Measurements from ENCODE around the gene GADL1.

GRCh38 chr3:30918761-30919160 lies 24.3 kb upstream of the GADL1 start:
- no peak for TF ChIP-seq EZH2 (IDR thresholded peaks at IDR 0.05; ENCODE audit: insufficient read depth, poor library complexity, severe bottlenecking)
- TF ChIP-seq EZH2phosphoT487 (IDR thresholded peaks at IDR 0.05; ENCODE audit: insufficient read depth, low read depth) = no peak
